GM21515 (cell line): Measurements from ENCODE around the gene FGD1.
A peak's percentile ranks its signal among the peaks of the same experiment; 100 is the strongest.

ENCODE experiments used
- ATAC-seq: cut with Tn5 transposase; IDR thresholded peaks from one replicate; pipeline ENCODE4 v1.9.1; 2021; ENCODE audit not compliant: unreplicated experiment

The FGD1 gene

DNA sequence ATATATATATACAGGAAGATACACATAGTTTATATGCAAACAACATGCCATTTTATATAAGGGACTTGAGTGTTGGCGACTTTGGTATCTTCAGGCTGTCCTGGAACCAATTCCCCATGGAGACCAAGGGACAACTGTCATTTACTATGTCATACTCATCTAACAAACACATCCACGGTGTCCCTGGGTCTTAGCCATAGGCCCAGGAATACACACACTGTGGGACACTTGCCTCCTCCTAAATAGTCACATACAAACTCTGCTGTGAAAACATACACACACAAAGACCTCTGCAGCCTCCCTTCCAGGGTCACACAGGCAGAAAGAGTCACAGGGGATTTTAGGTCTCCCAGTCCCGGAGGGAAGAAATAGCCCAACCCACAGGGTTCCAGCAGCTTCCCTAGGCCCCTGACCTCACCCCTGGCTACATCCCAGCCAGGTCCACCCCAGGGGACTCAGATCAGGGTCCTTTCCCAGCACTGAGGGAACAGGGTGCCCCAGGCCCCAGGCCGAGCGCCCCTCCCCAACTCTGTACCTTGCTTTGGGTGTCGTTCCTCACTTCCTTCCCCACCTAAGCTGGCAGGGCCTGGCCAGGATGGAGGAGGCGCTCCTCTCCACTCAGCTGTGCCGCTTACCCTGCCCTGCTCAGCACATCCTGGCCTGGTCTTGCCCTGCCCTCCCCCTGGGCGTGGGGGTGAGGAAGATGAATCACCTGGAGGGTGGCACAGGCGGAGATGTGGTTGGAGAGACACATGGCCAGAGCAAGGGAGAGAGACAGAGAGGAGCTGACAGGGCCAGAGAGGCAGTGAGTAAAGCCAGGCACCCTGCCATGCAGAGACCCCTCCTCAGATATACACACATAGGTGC lies 21.8 kb downstream of the FGD1 start:
- ATAC-seq = no peak

DNA sequence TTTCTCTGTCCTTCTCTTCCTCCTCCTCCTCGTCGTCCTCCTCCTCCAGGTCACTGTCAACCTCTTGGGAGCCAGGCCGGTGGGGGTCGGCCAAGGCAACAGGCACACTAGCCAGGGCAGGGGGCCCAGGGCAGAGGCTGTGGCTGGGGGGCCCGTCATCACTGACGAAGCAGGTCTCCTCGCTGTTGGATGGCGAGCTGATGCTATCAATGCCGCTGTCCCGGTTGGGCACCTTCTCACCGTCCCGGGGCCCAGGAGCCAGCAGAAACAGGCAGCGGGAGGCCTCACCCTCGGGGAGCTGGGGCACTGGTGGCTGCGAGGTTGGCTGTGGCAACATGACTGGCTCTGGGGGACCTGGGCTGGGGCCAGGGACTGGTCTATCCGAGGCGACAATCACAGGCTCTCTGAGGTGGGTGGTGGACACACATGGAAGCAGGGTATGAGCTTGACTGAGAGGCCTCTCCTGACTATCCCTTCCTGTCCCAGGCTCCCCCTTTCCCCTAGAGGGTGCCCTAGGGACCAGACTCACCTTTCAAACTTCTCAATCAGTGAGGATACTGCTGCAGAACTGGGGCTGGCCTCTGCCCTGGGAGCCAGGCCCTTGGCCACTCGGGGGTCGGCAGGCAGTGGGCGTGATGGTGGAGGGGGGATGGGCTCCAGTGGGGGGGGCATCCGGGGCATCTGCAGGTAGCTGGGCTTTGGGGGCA lies 25.8 kb downstream of the FGD1 start:
- ATAC-seq = no peak

DNA sequence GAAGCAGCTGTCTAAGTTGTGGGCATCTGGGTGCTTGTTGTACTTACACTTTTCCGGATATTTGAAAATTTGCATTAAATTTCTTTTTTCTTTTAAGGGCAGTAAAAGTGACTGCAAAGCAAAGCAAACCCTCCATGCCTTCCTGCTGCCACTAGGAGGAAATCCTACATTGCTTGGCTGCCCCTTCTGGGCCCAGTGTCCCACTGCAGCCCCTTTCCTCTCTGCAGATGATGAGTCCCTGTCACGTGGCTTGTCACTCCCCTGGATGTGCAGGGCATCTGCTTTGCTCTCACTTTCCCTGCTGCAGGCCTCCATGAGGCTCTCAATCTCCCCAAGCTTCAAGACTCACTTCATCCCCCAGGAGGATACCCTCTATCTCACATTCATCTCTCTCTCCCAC lies 43.1 kb downstream of the FGD1 start:
- ATAC-seq = no peak

DNA sequence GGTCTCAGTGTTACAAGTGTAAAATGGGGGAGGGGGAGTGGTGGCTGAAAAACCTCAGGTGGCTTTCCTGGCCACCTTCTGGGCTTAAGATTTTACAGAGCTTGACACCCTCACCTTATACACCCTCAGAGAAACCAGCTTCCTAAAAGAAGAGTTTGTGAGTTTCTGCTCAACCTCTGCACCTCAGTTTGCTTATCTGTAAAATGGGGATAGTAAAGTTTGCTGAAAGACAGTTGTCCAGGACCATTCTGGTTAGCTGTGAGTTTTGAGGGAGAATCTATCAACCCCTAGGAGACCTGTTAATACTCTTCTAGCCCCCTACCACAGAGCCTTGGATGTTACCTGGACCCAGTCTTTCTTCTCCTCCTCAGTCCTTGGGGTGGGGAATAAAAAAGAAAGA lies 46.1 kb downstream of the FGD1 start:
- ATAC-seq = no peak

DNA sequence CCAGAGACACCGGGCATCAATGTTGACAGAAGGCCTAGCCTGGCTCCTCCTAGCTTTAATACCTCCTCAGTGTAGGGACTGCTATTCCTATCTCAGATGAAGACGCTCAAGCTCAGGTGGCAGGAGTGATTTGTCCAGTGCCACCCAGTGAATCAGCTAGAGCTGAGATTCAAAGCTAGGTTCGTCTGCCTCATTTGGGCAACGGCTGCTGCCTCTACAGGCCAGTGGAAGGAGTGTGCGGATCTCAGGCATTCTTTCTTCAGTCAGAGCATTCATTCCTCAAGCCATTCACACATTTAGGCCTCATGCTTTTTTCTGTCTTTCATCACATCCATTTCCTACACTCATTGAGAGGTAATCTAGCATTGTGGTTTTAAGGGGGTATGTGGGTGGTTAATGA lies 48.6 kb downstream of the FGD1 start:
- no peak for ATAC-seq

DNA sequence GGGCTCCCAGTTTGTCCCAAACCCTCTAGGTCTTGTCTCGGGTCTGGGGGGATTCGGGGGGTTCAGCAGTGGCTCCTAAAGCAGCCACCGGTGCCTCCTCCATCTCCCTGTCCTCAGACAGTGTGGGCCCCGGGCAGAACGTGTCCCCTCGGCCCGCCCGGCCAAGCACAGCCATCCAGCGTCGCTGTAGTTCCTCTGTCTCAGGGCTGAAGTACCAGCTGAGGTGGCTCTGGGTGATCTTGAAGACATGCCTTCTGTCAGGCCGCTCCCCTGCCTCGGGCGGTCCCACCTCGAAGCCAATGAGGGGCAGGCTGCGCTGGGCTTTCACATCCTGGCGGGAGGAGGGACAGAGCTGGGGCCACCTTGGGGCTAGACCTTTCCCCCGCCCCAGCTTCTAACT lies 50.0 kb downstream of the FGD1 start:
- ATAC-seq = no peak

DNA sequence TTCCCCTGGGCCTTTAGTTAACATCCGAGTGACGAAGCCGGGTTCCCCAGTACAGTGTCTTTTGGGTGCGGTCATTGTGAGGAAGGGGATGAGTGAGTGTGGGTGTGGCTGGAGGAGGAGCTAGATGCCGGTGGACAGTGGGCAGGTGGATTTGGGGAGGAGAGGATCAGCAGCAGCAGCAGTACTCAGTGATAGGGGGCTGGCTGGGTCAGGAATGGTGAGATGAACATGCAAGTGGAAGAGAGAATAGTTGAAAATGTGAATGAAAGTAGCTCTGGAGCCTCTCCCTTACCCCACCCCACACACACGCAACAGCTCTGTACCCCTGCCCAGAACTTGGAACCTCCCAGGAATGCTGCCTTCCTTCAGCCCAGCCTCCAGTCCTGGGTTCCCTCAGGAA lies 51.3 kb downstream of the FGD1 start:
- no peak for ATAC-seq

DNA sequence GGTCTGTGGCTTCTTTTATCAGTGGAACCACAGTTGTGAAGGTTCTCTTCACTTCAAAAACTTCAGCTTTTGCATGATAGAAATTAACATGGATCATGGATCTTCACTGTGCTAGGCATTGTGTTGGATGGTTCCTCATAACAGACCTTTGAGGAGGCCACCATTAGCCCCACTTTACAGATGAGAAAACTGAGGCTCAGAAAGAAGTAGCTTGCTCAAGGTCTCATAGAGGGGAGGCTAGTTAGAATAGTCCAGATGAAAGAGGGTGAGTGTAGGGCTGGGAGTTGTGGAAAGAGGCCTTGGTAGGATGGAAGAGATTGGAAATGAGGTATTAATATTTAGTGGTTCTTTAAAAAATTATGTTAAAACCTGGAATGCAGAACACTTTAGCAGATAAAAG lies 53.2 kb downstream of the FGD1 start:
- no peak for ATAC-seq

DNA sequence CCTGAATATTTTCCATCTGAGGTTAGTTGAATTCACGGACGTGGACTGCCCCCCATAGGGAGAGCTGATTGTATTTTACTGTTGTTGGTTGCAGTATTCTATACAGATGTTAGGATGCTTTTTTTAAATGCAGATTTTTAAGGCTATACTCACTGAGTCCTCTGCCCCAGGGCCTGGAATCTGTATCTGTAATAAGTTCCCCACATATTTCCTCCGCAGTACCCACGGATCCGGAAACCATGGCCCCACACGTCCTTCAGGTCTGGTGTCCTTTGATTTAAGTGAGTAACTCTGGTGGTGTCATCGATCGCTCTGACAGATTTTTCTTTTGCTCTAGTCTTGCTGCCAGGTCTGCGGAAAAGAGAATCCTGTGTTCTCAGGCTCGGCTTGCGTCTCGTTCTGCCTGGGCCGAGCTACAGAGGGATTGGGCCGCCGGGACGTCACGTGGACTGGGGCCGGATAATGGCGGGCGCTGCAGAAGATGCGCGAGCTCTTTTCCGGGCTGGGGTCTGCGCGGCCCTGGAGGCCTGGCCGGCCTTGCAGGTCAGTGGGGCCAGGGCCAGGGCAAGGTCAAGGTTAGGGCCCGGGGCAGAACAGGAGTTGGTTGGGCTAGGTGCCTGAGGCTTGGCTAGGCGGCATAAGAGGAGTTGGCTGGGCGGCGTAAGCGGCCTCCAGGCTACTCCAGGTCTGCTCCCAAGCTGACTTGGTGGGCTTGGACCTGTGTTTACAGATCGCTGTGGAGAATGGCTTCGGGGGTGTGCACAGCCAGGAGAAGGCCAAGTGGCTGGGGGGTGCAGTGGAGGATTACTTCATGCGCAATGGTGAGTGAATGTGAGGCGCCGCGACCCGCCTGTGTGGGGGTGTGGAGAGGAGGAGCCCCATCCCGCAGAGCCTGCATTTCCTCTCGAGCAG lies 55.8 kb downstream of the FGD1 start, which contains the start of gene TSR2:
TSR2 (plus strand) TSS at position 445 of the 912 bp plus-strand sequence; CDS start at position 463, 18 bp downstream.
- ATAC-seq = peak; percentile 97

DNA sequence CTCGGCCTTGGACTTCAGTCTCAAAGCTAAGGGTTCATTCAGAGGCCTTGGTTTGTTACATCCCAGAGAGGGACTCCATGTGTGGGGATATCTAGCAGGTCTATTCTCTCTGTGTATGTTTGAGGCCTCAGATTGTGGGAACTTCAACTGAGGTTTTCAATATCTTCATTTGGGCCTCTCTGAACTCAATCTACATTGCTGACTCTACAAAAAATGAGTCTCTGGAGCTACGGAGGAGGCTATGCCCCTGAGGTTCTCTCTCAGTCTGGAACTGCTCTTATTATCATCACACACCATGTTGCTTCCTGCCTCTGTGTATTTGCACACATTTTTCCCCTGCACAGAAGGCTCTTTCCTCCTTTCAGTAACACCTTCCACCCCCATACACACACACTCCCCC lies 60.9 kb downstream of the FGD1 start:
- ATAC-seq = no peak

DNA sequence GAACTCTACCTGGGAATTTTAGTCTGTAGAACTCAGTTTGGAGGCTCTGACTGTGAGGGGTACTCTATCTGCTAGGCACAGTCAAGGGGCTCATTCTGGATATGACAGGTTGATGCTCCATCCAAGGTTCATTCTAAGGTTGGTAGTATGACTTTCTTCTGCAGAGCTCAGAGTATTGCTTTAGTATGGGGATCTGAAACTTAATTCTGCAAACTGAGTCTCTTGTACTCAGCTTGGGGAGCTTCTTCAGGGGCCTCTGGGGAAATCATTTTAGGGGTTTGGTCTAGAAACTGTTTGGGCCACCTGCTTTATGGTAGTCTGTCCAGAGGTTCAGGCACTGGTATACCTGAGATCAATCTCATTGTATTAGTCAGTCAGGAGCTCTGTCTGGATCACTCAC lies 65.5 kb downstream of the FGD1 start:
- peak; percentile 85 for ATAC-seq

DNA sequence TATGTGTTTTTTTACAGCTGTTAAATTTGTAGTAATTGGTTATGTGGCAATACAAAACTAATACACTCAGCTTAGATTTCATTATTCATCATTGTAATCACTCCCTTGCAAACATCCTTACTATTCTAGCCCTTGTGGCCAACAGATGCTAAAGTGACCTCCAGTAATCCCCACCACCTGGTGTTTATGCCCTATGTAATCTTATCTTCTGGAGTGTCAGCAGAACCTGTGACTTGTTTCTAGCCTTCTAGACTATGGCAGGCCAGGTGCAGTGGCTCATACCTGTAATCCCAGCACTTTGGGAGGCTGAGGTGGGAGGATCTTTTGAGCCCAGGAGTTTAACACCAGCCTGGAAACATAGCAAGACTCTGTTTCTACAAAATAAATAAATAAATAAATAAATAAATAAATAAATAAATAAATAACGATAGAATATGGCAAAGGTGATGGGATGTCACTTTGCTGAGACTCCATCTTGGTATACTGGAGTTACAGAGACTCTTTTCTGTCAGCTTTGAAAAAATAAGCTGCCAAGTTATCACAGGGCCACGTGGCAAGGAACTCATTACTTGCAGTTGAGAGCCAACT lies 68.1 kb downstream of the FGD1 start:
- no peak for ATAC-seq

DNA sequence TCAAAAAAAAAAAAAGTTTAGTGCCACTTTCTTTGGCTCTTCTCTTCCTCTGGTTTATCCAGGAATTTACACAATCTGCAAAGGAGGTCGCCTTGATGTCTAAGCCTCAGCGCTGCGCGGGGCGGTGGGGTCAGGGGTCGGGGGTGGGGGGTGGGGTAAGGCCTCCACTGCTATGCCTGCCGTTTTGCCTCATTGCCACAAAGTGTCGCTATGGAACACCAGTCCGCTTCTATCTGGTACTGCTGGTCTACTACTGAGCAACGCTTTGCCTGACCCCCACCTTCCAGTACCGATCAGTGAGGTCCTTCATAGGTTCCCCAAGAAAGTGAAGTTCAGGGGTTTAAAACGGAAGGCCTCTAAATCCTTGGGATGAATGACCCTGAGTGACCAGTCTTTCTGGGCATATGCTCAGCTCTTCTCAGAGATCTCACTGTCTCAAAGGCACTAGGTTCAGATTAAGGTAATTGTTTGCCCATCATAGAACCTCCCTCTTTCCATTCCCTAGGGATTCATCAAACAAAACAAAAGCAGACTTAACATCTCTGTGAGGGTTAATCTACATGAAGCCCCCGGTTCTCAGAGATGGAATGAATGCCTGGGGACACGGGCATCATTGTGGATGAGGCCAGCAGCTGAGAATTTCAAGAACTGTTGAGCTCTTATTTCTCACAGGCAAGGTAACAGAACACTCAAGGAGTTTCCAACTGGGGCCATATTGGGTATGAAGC lies 72.7 kb downstream of the FGD1 start:
- no peak for ATAC-seq

DNA sequence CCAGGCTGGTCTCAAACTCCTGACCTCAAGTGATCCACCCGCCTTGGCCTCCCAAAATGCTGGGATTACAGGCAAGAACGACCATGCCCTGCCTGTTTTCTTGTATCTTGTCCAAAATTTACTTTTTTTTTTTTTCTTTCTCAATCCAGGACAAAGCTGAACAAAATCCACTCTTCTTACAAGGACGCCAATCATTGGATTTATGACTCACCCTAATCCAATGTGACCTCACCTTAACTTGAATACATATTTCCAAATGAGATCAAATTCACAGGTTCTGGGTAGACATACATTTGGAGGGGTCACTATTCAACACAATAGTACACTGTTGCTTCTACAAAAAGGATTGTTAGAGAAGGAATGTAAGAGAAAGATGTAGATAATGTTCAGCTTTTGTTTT lies 73.9 kb downstream of the FGD1 start:
- ATAC-seq = no peak

DNA sequence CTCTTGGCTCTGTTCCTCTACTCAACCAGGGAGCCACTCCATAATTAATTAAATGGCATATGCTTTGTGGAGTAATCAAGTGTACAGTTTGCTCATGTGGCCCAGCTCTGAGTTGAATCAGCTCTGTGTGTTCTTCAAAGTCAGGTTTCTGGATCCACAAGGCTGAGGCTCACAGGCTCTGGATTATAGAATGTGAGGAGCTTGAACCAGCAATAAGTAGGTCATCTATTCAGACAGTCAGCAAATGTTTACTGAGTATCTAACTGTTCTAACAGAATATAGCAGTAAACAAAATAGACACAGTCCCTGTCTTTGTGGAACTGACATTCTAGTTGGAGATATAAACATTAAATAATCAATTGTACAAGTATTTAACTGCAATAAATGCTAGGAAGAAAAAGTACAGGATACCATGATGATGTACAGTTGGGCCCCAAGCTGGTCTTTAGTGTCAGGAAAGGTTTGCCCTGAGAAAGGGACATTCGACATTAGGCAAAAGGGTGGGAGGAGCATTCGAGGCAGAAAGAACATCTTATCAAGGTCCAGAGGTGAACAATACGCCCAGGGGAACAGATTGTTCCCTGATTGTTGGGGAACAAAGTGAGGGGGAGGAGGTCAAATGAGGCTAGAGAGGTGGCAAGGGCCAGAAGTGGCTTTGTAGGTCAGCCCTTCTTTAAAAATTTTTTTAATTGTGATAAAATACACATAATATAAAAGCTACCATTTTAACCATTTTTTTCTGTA lies 76.3 kb downstream of the FGD1 start:
- no peak for ATAC-seq

DNA sequence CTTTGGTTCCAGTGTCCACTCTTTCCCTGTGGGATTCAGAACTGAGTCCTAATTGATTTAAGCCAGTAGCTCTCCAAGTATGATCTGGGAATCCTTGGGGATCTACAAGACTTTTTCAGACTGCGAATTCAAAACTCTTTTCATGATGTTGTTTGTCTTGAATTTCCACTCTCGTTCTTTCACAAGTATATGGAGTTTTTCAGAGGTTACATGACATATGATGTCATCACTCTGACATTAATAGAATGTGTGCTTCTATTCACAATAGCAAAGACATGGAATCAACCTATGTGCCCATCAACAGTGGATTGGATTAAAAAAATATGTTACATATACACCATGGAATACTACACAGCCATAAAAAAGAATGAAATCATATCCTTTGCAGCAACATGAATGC lies 79.1 kb downstream of the FGD1 start:
- no peak for ATAC-seq

DNA sequence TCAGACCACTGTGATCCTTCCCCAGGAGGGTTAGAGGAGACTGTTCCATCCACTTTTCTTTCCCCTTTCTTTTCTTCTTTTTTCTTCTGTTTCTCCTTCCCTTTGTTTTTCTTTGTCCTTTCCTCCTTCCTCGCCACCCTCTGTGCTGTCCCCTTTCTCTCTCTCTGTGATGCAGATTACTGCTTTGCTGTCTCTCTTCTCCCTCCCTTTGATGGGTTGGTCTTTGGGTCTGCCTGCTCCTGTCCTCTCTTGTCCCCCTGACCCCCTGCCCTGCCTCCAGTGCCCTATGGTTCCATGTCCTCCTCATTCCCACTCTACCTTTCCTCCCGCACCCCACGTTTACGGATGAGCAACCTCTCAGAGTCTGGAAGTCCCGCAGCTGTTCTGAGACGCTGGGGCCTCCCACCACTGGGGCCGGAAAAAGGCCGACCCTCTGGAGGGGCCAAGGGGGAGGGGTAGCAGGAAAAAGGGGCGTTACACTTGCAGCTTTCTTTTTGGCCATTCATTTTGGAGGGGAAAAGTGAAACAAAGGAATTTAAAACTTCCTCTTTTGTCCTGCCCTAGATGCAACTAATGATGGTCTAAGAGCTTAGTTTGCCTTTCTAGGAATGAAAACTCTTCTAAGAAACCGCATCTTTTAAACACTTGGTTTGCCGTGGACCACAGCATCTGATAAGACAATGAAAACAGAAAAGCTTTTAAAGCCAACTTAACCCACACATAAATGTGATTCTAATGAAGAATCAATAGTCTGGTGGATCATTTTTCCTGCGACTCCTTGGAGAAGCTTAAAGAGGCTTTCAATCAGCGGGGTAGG lies 80.3 kb downstream of the FGD1 start:
- ATAC-seq = no peak

DNA sequence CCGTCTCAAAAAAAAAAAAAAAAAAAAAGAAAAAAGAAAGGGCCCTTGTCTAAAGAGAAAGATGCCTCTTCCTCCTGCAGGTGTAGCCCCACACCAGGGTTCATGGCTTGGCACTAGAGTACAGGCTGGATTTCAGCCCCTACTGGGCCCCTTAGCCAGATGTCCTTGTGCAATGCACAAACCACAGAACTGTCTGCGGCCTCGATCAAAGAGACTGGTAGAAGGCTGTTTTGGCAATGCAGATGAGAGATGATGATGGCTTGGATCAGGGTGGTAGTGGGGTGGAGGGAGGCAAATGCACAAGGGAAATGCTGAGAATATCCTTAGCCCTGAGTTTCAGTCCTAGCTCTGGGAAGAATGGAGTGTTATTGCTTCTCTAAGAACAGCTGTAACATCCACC lies 82.3 kb downstream of the FGD1 start:
- no peak for ATAC-seq

DNA sequence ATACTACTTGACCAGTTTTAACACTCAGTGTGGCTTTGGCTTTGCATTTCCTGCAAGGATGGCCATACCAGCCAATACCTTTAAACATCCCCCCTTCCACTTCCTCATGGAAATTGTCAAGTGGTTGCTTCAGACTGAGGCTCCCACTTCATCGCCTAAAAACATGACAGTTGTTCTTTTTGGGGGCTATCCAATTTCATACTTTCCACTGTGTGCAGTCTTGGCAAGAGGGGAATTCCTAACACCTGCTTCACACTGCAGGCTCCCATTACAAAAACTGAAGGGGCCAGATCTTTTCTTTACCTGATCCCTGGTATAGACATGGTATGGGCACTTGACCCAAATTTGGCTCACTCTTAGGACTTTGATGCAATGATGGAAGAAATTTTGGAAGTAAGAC lies 84.3 kb downstream of the FGD1 start:
- ATAC-seq = no peak
